ENCODE measurements around the gene PCSK4. TPM values are rescaled to one million over a fixed set of nuclear protein-coding genes. Genes with fewer than 3 reads are reported as not detected.

Gene PCSK4
- total and polyA plus RNA-seq, 9 of the 15 experiments (the other 6 are each of a cell fraction or from before 2014, with no cell fraction given) = 0.01 to 9.1 (median 2.1) TPM; not detected in 1

DNA sequence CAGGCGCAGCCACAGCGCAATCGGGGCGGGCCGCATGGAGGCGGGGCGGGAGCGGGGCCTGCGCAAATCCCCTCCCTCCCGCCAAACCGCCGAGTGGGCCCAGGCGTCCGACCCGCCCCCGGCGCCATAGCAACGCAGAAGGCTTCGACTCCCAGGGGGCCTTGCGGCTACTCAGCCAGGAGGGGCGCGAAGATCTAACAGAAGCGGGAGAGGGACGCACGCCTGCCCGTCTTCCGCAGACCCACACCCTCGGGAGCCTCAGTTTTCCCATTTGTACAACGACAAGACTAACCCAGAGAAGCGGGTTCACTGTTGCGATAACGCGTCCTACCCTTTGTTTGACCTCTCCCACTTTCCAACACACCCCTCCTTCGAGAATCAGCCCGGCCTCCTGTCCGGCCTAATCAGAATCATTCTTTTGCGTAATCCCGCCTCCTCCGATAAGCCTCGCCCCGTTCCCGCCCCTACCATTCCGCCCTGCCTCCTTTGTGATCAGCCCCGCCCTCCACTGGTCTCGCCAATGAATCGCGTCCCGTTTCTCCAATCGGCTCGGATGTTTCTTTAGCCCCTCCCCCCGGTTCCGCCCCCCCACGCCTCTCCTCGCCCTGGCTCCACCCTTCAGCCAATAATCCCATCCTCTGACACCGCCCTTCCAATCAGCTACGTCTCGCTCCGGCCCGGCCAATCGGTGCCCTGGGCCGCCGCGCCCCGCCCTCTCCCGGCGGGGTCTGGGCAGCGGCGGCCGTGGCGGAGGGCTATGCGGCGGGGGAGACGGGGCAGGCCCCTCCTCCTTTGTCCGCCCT, at the start of gene PCSK4 (continued):
- no peak for TF ChIP-seq POLR3A (IDR thresholded peaks at IDR 0.05; ENCODE audit: borderline replicate concordance, extremely low read depth, insufficient read depth, insufficient read length)
- TF ChIP-seq, protein P1, sequence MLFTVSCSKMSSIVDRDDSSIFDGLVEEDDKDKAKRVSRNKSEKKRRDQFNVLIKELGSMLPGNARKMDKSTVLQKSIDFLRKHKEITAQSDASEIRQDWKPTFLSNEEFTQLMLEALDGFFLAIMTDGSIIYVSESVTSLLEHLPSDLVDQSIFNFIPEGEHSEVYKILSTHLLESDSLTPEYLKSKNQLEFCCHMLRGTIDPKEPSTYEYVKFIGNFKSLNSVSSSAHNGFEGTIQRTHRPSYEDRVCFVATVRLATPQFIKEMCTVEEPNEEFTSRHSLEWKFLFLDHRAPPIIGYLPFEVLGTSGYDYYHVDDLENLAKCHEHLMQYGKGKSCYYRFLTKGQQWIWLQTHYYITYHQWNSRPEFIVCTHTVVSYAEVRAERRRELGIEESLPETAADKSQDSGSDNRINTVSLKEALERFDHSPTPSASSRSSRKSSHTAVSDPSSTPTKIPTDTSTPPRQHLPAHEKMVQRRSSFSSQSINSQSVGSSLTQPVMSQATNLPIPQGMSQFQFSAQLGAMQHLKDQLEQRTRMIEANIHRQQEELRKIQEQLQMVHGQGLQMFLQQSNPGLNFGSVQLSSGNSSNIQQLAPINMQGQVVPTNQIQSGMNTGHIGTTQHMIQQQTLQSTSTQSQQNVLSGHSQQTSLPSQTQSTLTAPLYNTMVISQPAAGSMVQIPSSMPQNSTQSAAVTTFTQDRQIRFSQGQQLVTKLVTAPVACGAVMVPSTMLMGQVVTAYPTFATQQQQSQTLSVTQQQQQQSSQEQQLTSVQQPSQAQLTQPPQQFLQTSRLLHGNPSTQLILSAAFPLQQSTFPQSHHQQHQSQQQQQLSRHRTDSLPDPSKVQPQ (CRISPR knock-in tag; IDR thresholded peaks at IDR 0.05; ENCODE audit: borderline replicate concordance) = no peak
- TF ChIP-seq NR2F6 (CRISPR knock-in tag; IDR thresholded peaks at IDR 0.05) = no peak
- TF ChIP-seq XRCC4 (IDR thresholded peaks at IDR 0.05; ENCODE audit: extremely low read depth, insufficient read depth, insufficient read length) = no peak
- TF ChIP-seq POLR3G (IDR thresholded peaks at IDR 0.05; ENCODE audit: extremely low read depth, insufficient read length, insufficient replicate concordance) = no peak
- TF ChIP-seq, protein P2, sequence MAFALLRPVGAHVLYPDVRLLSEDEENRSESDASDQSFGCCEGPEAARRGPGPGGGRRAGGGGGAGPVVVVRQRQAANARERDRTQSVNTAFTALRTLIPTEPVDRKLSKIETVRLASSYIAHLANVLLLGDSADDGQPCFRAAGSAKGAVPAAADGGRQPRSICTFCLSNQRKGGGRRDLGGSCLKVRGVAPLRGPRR (CRISPR knock-in tag; IDR thresholded peaks at IDR 0.05) = no peak
- no peak for TF ChIP-seq ZNF589 (CRISPR knock-in tag; IDR thresholded peaks at IDR 0.05; ENCODE audit: low read depth)
- peak; percentile 60 for TF ChIP-seq NFYB (IDR thresholded peaks at IDR 0.05; ENCODE audit: extremely low read depth, insufficient read length)
- no peak for TF ChIP-seq EWSR1 (IDR thresholded peaks at IDR 0.05; ENCODE audit: borderline replicate concordance, low read depth, partially characterized antibody)
- peak; percentile 84 to 95 for TF ChIP-seq MAZ (CRISPR knock-in tag; conservative IDR thresholded peaks at IDR 0.05 in 1 of 2, IDR thresholded peaks at IDR 0.05 in 1 of 2)
- TF ChIP-seq PHB (CRISPR knock-in tag; IDR thresholded peaks at IDR 0.05) = no peak
- TF ChIP-seq TARDBP (IDR thresholded peaks at IDR 0.05) = 0 out of 2 replicates have a peak, but pooled peaks have one; percentile 58
- TF ChIP-seq, protein P3, sequence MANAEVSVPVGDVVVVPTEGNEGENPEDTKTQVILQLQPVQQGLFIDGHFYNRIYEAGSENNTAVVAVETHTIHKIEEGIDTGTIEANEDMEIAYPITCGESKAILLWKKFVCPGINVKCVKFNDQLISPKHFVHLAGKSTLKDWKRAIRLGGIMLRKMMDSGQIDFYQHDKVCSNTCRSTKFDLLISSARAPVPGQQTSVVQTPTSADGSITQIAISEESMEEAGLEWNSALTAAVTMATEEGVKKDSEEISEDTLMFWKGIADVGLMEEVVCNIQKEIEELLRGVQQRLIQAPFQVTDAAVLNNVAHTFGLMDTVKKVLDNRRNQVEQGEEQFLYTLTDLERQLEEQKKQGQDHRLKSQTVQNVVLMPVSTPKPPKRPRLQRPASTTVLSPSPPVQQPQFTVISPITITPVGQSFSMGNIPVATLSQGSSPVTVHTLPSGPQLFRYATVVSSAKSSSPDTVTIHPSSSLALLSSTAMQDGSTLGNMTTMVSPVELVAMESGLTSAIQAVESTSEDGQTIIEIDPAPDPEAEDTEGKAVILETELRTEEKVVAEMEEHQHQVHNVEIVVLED (CRISPR knock-in tag; IDR thresholded peaks at IDR 0.05) = no peak; the same call in 1 of the 2 replicates
- TF ChIP-seq, protein P4, sequence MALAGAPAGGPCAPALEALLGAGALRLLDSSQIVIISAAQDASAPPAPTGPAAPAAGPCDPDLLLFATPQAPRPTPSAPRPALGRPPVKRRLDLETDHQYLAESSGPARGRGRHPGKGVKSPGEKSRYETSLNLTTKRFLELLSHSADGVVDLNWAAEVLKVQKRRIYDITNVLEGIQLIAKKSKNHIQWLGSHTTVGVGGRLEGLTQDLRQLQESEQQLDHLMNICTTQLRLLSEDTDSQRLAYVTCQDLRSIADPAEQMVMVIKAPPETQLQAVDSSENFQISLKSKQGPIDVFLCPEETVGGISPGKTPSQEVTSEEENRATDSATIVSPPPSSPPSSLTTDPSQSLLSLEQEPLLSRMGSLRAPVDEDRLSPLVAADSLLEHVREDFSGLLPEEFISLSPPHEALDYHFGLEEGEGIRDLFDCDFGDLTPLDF (CRISPR knock-in tag; IDR thresholded peaks at IDR 0.05) = peak; percentile 41; the same call in 1 of the 2 replicates
- no peak for TF ChIP-seq THRA (IDR thresholded peaks at IDR 0.05)
- TF ChIP-seq KLF1 (tag; IDR thresholded peaks at IDR 0.05) = no peak
- no peak for TF ChIP-seq PTRF (tag; IDR thresholded peaks at IDR 0.05)
- TF ChIP-seq MLLT1 (IDR thresholded peaks at IDR 0.05) = no peak
